GM20431 (cell line): ENCODE results near the gene NEURL1.

Experiments
- in situ Hi-C: fragments of 300-500 bp; cut with MseI, MboI; formaldehyde crosslinking; loops from one replicate; pipeline ENCODE4 v1.15.0; 2020; ENCODE audit warnings: low sequenced_read_pairs; ENCODE audit not compliant: unreplicated experiment

Gene NEURL1

GRCh38 chr10:103614306-103615158, 121.0 kb downstream of the NEURL1 start:
- in situ Hi-C loops: no loop called here

- in situ Hi-C loops: no loop called here
These were observed 123.4 kb downstream of the NEURL1 start for GRCh38 chr10:103616705-103617601.

- in situ Hi-C loops: no loop called here
These were observed 124.3 kb downstream of the NEURL1 start for GRCh38 chr10:103617602-103618385.

- in situ Hi-C loops: no loop called here
These were observed 125.3 kb downstream of the NEURL1 start for GRCh38 chr10:103618575-103619423.

- in situ Hi-C loops: no loop called here
These were observed 126.2 kb downstream of the NEURL1 start for GRCh38 chr10:103619424-103620351.

- in situ Hi-C loops: no loop called here
These were observed 126.8 kb downstream of the NEURL1 start for GRCh38 chr10:103620352-103620740.

- in situ Hi-C loops: no loop called here
These were observed 127.6 kb downstream of the NEURL1 start for GRCh38 chr10:103620891-103621782.

- in situ Hi-C loops: no loop called here
These were observed 128.2 kb downstream of the NEURL1 start for GRCh38 chr10:103621783-103622125.

- in situ Hi-C loops: no loop called here
These were observed 128.8 kb downstream of the NEURL1 start for GRCh38 chr10:103622286-103622685.

GRCh38 chr10:103622935-103623574, 129.6 kb downstream of the NEURL1 start:
- in situ Hi-C loops: no loop called here

- in situ Hi-C loops: no loop called here
These were observed 132.7 kb downstream of the NEURL1 start for GRCh38 chr10:103626178-103626577.

GRCh38 chr10:103627111-103627892, 133.8 kb downstream of the NEURL1 start:
- in situ Hi-C loops: no loop called here

- in situ Hi-C loops: no loop called here
These were observed 134.4 kb downstream of the NEURL1 start for GRCh38 chr10:103627893-103628292.

- in situ Hi-C loops: no loop called here
These were observed 136.1 kb downstream of the NEURL1 start for GRCh38 chr10:103629581-103629980.

- in situ Hi-C loops: no loop called here
These were observed 136.7 kb downstream of the NEURL1 start for GRCh38 chr10:103630156-103630555.

- in situ Hi-C loops: no loop called here
These were observed 138.7 kb downstream of the NEURL1 start for GRCh38 chr10:103632247-103632642.
